HG02981 (cell line): ENCODE results near the gene TMEM225B.
"Not testable (repeated sequence)": the region's sequence is repeated elsewhere in the genome, so short reads cannot be mapped to it uniquely, and the experiment has no call there.

Source experiments
- ATAC-seq: cut with Tn5 transposase; IDR thresholded peaks from one replicate; pipeline ENCODE4 v1.9.1; 2021; ENCODE audit warnings: mild to moderate bottlenecking, moderate library complexity; ENCODE audit not compliant: unreplicated experiment

Gene TMEM225B

GRCh38 chr7:99653754-99654153 lies 55.7 kb downstream of the TMEM225B start:
- no peak for ATAC-seq

GRCh38 chr7:99654626-99655025 lies 56.6 kb downstream of the TMEM225B start:
- ATAC-seq = not testable (repeated sequence)

- ATAC-seq = not testable (repeated sequence)
These were observed 59.8 kb downstream of the TMEM225B start for GRCh38 chr7:99657879-99658278.
